Measurements from ENCODE around the gene SPIN1.

SPIN1 gene

DNA sequence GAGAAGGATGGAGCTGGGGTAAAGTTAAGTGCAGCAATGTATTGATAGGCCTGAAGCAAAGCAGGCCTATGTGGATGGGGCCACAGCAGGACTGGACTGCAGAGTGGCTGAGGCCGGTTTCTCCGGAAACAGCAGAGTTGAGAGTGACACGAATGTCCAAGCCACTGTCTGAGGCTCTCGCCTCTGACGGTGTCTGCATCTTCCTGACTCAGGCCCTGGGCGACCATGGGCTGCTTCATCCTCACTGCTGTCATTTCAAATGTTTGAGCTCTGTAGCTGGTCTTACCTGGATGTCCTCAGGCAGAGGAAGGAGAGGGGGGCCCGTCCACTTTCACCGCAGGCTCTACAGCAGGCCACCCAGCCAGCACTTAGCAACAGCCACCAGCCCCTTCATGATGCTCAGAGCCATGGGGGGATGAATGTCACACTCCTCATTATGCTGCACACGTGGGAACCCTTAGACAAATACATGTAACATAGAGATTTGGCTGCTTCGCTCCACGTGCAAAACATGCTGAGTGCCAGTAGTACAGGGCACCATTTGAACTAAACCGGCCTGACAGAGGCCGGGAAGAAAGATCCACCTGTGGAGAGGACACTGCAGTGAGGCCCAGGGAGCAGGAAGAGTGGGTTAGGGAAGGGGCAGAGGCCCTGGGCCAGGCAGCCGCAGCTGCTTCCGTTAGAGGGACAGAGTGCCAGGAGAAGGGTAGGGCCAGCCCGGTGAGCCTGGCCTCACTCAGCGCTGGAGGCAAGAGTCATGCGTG, 115.0 kb downstream of the SPIN1 start:
- no peak for ATAC-seq

DNA sequence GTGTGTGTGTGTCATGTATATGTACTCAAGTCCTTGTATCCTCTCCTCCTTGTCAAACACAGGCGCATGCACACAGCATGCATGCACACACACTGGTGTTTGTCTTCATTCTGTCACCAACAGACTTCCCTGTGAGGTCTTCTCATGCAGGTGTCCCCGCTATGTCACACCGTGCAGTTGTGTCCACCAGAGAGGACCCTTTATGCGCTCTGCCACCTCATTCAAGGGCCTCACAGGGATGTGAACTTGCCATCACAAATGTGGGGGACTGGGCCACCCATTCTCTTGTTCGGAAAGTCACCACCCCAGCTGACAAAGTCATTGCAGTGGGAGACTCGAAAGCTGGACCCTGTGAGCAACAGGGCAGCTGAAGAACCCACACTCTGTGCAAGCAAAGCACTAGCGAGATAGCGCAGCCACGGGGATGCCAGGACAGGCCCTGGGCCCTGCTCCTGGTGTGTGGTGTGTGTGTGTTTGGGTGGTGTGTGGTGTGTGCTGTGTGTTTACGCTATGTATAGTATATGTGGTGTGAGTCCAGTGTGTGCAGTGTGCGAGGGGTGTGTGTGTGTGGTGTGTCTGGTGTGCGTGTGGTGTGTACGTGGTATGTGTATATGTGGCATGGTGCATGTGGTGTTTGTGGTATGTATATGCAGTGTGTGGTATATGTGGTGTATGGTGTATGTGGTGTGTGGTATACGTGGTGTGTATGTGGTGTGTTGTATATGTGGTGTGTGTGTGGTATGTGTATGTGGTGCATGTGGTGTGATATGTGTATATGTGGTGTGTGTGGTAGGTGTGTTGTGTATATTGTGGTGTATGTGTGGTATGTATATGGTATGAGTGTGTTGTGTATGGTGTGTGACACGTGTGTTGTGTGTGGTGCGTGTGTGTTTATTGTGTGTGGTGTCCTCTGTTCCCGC, 115.9 kb downstream of the SPIN1 start:
- no peak for ATAC-seq
- TF ChIP-seq BACH2 (CRISPR knock-in tag; IDR thresholded peaks at IDR 0.05; ENCODE audit: borderline replicate concordance) (no peak), ISL1 (CRISPR knock-in tag; IDR thresholded peaks at IDR 0.05) (no peak), ZNF565 (CRISPR knock-in tag; conservative IDR thresholded peaks at IDR 0.05; ENCODE audit: low read depth) (no peak), RARB (CRISPR knock-in tag; IDR thresholded peaks at IDR 0.05) (no peak), TOX (CRISPR knock-in tag; IDR thresholded peaks at IDR 0.05; ENCODE audit: borderline replicate concordance) (no peak), PPARA (CRISPR knock-in tag; IDR thresholded peaks at IDR 0.05; ENCODE audit: borderline replicate concordance) (no peak)
- TF ChIP-seq, protein P1, sequence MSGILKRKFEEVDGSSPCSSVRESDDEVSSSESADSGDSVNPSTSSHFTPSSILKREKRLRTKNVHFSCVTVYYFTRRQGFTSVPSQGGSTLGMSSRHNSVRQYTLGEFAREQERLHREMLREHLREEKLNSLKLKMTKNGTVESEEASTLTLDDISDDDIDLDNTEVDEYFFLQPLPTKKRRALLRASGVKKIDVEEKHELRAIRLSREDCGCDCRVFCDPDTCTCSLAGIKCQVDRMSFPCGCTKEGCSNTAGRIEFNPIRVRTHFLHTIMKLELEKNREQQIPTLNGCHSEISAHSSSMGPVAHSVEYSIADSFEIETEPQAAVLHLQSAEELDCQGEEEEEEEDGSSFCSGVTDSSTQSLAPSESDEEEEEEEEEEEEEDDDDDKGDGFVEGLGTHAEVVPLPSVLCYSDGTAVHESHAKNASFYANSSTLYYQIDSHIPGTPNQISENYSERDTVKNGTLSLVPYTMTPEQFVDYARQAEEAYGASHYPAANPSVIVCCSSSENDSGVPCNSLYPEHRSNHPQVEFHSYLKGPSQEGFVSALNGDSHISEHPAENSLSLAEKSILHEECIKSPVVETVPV (CRISPR knock-in tag; IDR thresholded peaks at IDR 0.05) = no peak
- TF ChIP-seq, protein P2, sequence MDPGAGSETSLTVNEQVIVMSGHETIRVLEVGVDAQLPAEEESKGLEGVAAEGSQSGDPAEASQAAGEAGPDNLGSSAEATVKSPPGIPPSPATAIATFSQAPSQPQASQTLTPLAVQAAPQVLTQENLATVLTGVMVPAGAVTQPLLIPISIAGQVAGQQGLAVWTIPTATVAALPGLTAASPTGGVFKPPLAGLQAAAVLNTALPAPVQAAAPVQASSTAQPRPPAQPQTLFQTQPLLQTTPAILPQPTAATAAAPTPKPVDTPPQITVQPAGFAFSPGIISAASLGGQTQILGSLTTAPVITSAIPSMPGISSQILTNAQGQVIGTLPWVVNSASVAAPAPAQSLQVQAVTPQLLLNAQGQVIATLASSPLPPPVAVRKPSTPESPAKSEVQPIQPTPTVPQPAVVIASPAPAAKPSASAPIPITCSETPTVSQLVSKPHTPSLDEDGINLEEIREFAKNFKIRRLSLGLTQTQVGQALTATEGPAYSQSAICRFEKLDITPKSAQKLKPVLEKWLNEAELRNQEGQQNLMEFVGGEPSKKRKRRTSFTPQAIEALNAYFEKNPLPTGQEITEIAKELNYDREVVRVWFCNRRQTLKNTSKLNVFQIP (CRISPR knock-in tag; IDR thresholded peaks at IDR 0.05; ENCODE audit: borderline replicate concordance, low read depth) = no peak

More for the DNA sequence above, 115.0 kb downstream of the SPIN1 start:
- no peak for TF ChIP-seq ZNF565 (CRISPR knock-in tag; conservative IDR thresholded peaks at IDR 0.05; ENCODE audit: low read depth)
- TF ChIP-seq, protein P2 (CRISPR knock-in tag; IDR thresholded peaks at IDR 0.05; ENCODE audit: borderline replicate concordance, low read depth) = no peak
- TF ChIP-seq, protein P3, sequence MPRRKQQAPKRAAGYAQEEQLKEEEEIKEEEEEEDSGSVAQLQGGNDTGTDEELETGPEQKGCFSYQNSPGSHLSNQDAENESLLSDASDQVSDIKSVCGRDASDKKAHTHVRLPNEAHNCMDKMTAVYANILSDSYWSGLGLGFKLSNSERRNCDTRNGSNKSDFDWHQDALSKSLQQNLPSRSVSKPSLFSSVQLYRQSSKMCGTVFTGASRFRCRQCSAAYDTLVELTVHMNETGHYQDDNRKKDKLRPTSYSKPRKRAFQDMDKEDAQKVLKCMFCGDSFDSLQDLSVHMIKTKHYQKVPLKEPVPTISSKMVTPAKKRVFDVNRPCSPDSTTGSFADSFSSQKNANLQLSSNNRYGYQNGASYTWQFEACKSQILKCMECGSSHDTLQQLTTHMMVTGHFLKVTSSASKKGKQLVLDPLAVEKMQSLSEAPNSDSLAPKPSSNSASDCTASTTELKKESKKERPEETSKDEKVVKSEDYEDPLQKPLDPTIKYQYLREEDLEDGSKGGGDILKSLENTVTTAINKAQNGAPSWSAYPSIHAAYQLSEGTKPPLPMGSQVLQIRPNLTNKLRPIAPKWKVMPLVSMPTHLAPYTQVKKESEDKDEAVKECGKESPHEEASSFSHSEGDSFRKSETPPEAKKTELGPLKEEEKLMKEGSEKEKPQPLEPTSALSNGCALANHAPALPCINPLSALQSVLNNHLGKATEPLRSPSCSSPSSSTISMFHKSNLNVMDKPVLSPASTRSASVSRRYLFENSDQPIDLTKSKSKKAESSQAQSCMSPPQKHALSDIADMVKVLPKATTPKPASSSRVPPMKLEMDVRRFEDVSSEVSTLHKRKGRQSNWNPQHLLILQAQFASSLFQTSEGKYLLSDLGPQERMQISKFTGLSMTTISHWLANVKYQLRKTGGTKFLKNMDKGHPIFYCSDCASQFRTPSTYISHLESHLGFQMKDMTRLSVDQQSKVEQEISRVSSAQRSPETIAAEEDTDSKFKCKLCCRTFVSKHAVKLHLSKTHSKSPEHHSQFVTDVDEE (CRISPR knock-in tag; IDR thresholded peaks at IDR 0.05) = no peak
- no peak for TF ChIP-seq ARNTL (CRISPR knock-in tag; IDR thresholded peaks at IDR 0.05; ENCODE audit: borderline replicate concordance, low read depth)
- TF ChIP-seq, protein P4, sequence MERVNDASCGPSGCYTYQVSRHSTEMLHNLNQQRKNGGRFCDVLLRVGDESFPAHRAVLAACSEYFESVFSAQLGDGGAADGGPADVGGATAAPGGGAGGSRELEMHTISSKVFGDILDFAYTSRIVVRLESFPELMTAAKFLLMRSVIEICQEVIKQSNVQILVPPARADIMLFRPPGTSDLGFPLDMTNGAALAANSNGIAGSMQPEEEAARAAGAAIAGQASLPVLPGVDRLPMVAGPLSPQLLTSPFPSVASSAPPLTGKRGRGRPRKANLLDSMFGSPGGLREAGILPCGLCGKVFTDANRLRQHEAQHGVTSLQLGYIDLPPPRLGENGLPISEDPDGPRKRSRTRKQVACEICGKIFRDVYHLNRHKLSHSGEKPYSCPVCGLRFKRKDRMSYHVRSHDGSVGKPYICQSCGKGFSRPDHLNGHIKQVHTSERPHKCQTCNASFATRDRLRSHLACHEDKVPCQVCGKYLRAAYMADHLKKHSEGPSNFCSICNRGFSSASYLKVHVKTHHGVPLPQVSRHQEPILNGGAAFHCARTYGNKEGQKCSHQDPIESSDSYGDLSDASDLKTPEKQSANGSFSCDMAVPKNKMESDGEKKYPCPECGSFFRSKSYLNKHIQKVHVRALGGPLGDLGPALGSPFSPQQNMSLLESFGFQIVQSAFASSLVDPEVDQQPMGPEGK (CRISPR knock-in tag; IDR thresholded peaks at IDR 0.05; ENCODE audit: borderline replicate concordance) = no peak
- no peak for TF ChIP-seq PPARA (CRISPR knock-in tag; IDR thresholded peaks at IDR 0.05; ENCODE audit: borderline replicate concordance)
- no peak for TF ChIP-seq OSR1 (CRISPR knock-in tag; IDR thresholded peaks at IDR 0.05)
- TF ChIP-seq, protein P5, sequence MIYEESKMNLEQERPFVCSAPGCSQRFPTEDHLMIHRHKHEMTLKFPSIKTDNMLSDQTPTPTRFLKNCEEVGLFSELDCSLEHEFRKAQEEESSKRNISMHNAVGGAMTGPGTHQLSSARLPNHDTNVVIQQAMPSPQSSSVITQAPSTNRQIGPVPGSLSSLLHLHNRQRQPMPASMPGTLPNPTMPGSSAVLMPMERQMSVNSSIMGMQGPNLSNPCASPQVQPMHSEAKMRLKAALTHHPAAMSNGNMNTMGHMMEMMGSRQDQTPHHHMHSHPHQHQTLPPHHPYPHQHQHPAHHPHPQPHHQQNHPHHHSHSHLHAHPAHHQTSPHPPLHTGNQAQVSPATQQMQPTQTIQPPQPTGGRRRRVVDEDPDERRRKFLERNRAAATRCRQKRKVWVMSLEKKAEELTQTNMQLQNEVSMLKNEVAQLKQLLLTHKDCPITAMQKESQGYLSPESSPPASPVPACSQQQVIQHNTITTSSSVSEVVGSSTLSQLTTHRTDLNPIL (CRISPR knock-in tag; IDR thresholded peaks at IDR 0.05; ENCODE audit: low read depth) = no peak
- TF ChIP-seq, protein P1 (CRISPR knock-in tag; IDR thresholded peaks at IDR 0.05) = no peak
- no peak for TF ChIP-seq GLIS3 (CRISPR knock-in tag; IDR thresholded peaks at IDR 0.05)
- no peak for TF ChIP-seq ZNF8 (CRISPR knock-in tag; IDR thresholded peaks at IDR 0.05)
- TF ChIP-seq ZC3H10 (CRISPR knock-in tag; IDR thresholded peaks at IDR 0.05) = no peak
- TF ChIP-seq TOX (CRISPR knock-in tag; IDR thresholded peaks at IDR 0.05; ENCODE audit: borderline replicate concordance) = no peak
- TF ChIP-seq ESRRG (CRISPR knock-in tag; IDR thresholded peaks at IDR 0.05) = no peak
- no peak for TF ChIP-seq BACH2 (CRISPR knock-in tag; IDR thresholded peaks at IDR 0.05; ENCODE audit: borderline replicate concordance)
- no peak for TF ChIP-seq ZFP30 (CRISPR knock-in tag; IDR thresholded peaks at IDR 0.05)
- TF ChIP-seq ZNF70 (CRISPR knock-in tag; IDR thresholded peaks at IDR 0.05) = no peak
- TF ChIP-seq RARB (CRISPR knock-in tag; IDR thresholded peaks at IDR 0.05) = no peak
- TF ChIP-seq TCF4 (CRISPR knock-in tag; IDR thresholded peaks at IDR 0.05; ENCODE audit: borderline replicate concordance) = no peak
- no peak for TF ChIP-seq CSDC2 (CRISPR knock-in tag; IDR thresholded peaks at IDR 0.05)
